GM19193 (cell line): ENCODE measurements around the gene THRAP3.

Source experiments
- POLR2A ChIP-seq: IDR thresholded peaks from 4 replicates; pipeline ENCODE4 v1.6.1; 2011; ENCODE audit not compliant: insufficient read depth, insufficient read length; ENCODE audit errors: extremely low read depth

THRAP3 gene

GRCh38 chr1:36225283-36225899, 1.1 kb downstream of the THRAP3 start:
- no peak for TF ChIP-seq POLR2A

GRCh38 chr1:36231191-36231590, 6.9 kb downstream of the THRAP3 start:
- no peak for TF ChIP-seq POLR2A

- TF ChIP-seq POLR2A: no peak
Observed at GRCh38 chr1:36232212-36233095, 8.2 kb downstream of the THRAP3 start.

GRCh38 chr1:36236302-36236701, 12.1 kb downstream of the THRAP3 start:
- no peak for TF ChIP-seq POLR2A

GRCh38 chr1:36238433-36238832, 14.2 kb downstream of the THRAP3 start:
- no peak for TF ChIP-seq POLR2A

GRCh38 chr1:36239941-36240637, 15.8 kb downstream of the THRAP3 start:
- TF ChIP-seq POLR2A: no peak

GRCh38 chr1:36247538-36247937, 23.3 kb downstream of the THRAP3 start:
- TF ChIP-seq POLR2A: no peak

- TF ChIP-seq POLR2A: no peak
Observed at GRCh38 chr1:36248250-36248894, 24.1 kb downstream of the THRAP3 start.

GRCh38 chr1:36251794-36252481, 27.7 kb downstream of the THRAP3 start:
- no peak for TF ChIP-seq POLR2A

- TF ChIP-seq POLR2A: no peak
Observed at GRCh38 chr1:36253161-36253862, 29.1 kb downstream of the THRAP3 start.

GRCh38 chr1:36256558-36257374, 32.5 kb downstream of the THRAP3 start:
- no peak for TF ChIP-seq POLR2A

- no peak for TF ChIP-seq POLR2A
Observed at GRCh38 chr1:36257375-36257767, 33.1 kb downstream of the THRAP3 start.

GRCh38 chr1:36258960-36259344, 34.7 kb downstream of the THRAP3 start:
- TF ChIP-seq POLR2A: no peak
